Nephron (organoid): Measurements from ENCODE around the gene NFATC2.

ENCODE experiments used
- H3K27ac Mint-ChIP-seq, 3 experiments: 2 replicates each; pipeline ENCODE4 v1.8.0; 2020; ENCODE audit warnings: mixed read lengths in 3 of 3, mild to moderate bottlenecking in 2 of 3, moderate library complexity in 1 of 3
- H3K27me3 Mint-ChIP-seq: 2 replicates; pipeline ENCODE4 v1.8.0; 2021; ENCODE audit warnings: low read depth, mild to moderate bottlenecking, moderate library complexity, mixed read lengths
- H3K36me3 Mint-ChIP-seq: 2 replicates; pipeline ENCODE4 v1.8.0; 2020; ENCODE audit warnings: low read depth, mixed read lengths
- H3K4me1 Mint-ChIP-seq: 2 replicates; pipeline ENCODE4 v1.8.0; 2020; ENCODE audit warnings: mixed read lengths
- H3K4me3 Mint-ChIP-seq, 3 experiments: 2 replicates each; pipeline ENCODE4 v1.8.0; 2020; ENCODE audit warnings: mild to moderate bottlenecking in 3 of 3, mixed read lengths in 3 of 3, moderate library complexity in 2 of 3
- H3K9me3 Mint-ChIP-seq: 2 replicates; pipeline ENCODE4 v1.8.0; 2020; ENCODE audit warnings: mixed read lengths
- TF ChIP-seq, protein P1 (sequence below), 3 experiments: fragments of 200-600 bp; sonication (generic); IDR thresholded peaks; one replicate each; pipeline ENCODE4 v1.5.0; 2021; ENCODE audit warnings: antibody characterized with exemption in 3 of 3; ENCODE audit not compliant: unreplicated experiment in 3 of 3

Gene NFATC2

DNA sequence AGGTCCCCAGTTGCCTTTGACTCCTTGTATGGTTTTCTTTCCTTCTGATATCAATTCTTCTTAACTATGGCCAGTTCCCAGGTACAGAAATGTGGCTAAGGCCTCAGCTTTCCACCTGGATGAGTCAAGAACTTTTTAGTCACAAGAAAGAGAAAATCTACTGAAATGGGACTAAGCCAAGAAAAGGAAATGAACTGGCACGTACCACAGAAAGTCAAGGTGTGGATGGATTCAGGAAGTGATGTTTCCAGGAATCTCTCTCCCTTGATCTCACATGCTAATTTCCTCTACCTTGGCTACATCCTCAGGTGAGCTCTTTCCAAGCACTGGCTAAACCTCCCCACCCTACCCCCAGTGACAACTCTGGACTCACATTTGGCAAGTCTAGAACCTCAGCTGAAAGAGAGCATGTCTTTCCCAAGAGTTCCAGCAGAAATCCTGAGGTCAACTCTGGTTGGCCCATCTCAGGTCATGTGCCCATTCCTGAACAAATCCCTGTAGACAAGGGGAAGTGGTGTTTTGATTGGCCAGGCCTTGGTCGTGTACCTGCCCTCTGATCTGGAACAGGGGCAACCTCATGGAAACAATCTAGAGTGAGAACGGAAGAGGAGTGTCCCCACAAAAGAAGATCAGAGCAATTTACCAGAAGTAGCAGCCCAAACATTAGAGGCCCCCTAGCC, 205.3 kb downstream of the NFATC2 start:
- Mint-ChIP-seq H3K9me3 (no peaks in the 10 kb centered on the region), H3K36me3 (no peaks in the 10 kb centered on the region), H3K27me3 (peaks cover 8% of the 10 kb centered on the region), H3K4me3 (no peak overlapping the region), H3K27ac (no peak overlapping the region), H3K4me1 (no peaks in the 10 kb centered on the region)
- TF ChIP-seq, protein P1, sequence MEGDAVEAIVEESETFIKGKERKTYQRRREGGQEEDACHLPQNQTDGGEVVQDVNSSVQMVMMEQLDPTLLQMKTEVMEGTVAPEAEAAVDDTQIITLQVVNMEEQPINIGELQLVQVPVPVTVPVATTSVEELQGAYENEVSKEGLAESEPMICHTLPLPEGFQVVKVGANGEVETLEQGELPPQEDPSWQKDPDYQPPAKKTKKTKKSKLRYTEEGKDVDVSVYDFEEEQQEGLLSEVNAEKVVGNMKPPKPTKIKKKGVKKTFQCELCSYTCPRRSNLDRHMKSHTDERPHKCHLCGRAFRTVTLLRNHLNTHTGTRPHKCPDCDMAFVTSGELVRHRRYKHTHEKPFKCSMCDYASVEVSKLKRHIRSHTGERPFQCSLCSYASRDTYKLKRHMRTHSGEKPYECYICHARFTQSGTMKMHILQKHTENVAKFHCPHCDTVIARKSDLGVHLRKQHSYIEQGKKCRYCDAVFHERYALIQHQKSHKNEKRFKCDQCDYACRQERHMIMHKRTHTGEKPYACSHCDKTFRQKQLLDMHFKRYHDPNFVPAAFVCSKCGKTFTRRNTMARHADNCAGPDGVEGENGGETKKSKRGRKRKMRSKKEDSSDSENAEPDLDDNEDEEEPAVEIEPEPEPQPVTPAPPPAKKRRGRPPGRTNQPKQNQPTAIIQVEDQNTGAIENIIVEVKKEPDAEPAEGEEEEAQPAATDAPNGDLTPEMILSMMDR (IDR thresholded peaks at IDR 0.05; ENCODE audit: unreplicated experiment in 3 of 3), result no peak
